NCI-H1930 (cell line): ENCODE measurements around the gene CLPSL1.

ENCODE experiments used
- DNase-seq, 2 experiments: peaks; one replicate each; lab custom pipeline; 2025; lab: John Stamatoyannopoulos, UW

Gene CLPSL1

GRCh38 chr6:35797837-35798526 is 17.2 kb downstream of the CLPSL1 start:
- DNase-seq: no peak

- no peak for DNase-seq
Measured at GRCh38 chr6:35798706-35799105, 17.9 kb downstream of the CLPSL1 start.

- no peak for DNase-seq
Measured at GRCh38 chr6:35801148-35801547, 20.3 kb downstream of the CLPSL1 start.

- peak; percentile 49 to 78 for DNase-seq
Measured at GRCh38 chr6:35804996-35805736, 24.3 kb downstream of the CLPSL1 start, which contains the start of gene LHFPL5. Gene LHFPL5, plus strand, starts transcription at chr6:35805352. Its CDS starts 319 bp downstream, at chr6:35805671.

GRCh38 chr6:35808688-35809087 is 27.9 kb downstream of the CLPSL1 start:
- no peak for DNase-seq

- DNase-seq: no peak
Measured at GRCh38 chr6:35809809-35810208, 29.0 kb downstream of the CLPSL1 start.

- DNase-seq: no peak
Measured at GRCh38 chr6:35810971-35811698, 30.3 kb downstream of the CLPSL1 start.

- no peak for DNase-seq
Measured at GRCh38 chr6:35811699-35811995, 30.8 kb downstream of the CLPSL1 start.

GRCh38 chr6:35817515-35817914 is 36.7 kb downstream of the CLPSL1 start:
- no peak for DNase-seq

- no peak for DNase-seq
Measured at GRCh38 chr6:35823601-35824000, 42.8 kb downstream of the CLPSL1 start.

- DNase-seq: no peak
Measured at GRCh38 chr6:35824552-35825192, 43.9 kb downstream of the CLPSL1 start.

- DNase-seq: no peak
Measured at GRCh38 chr6:35829306-35829705, 48.5 kb downstream of the CLPSL1 start.

- DNase-seq: no peak
Measured at GRCh38 chr6:35831257-35832007, 50.6 kb downstream of the CLPSL1 start.

- DNase-seq: no peak
Measured at GRCh38 chr6:35833536-35833935, 52.7 kb downstream of the CLPSL1 start.
